ENCODE data around the gene SMARCD1.

DNA sequence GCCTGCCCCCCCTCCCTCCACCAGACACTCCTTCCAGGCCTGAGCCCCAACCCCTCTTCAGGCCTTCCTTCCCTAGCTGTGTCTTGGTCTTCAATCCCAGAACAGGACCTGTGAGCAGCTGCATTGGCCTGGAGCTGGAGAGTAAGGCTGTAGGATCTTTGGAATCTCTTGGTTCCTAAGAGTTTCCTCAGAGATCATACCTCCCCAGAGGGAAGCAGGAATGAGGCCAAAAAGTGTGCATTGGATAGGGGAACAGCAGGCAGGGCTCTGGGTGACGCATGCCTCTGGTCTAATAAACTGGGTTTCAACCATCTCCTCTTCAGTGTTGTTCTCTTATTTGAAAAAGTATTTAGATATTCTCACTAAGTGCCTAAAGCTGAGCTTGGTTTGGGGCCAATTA lies 1.8 kb upstream of the SMARCD1 start:
- TF ChIP-seq, protein P1, sequence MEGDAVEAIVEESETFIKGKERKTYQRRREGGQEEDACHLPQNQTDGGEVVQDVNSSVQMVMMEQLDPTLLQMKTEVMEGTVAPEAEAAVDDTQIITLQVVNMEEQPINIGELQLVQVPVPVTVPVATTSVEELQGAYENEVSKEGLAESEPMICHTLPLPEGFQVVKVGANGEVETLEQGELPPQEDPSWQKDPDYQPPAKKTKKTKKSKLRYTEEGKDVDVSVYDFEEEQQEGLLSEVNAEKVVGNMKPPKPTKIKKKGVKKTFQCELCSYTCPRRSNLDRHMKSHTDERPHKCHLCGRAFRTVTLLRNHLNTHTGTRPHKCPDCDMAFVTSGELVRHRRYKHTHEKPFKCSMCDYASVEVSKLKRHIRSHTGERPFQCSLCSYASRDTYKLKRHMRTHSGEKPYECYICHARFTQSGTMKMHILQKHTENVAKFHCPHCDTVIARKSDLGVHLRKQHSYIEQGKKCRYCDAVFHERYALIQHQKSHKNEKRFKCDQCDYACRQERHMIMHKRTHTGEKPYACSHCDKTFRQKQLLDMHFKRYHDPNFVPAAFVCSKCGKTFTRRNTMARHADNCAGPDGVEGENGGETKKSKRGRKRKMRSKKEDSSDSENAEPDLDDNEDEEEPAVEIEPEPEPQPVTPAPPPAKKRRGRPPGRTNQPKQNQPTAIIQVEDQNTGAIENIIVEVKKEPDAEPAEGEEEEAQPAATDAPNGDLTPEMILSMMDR (IDR thresholded peaks at IDR 0.05; ENCODE audit: poor library complexity) = no peak
- no peak for TF ChIP-seq EZH2phosphoT487 (IDR thresholded peaks at IDR 0.05; ENCODE audit: low read depth, severe bottlenecking, unreplicated experiment)
